Fibroblast of pulmonary artery (primary cell): ENCODE results near the gene AHRR.

Experiments used
- DNase-seq: peaks from one replicate; pipeline ENCODE4 v3.0.0-alpha.2; 2010; ENCODE audit warnings: low read depth
- H3K4me3 ChIP-seq: replicated peaks from 2 replicates; pipeline ENCODE4 v1.5.1; 2011; ENCODE audit warnings: low read depth, mild to moderate bottlenecking, control low read depth, low read length, moderate library complexity
- CTCF ChIP-seq: IDR thresholded peaks from 2 replicates; pipeline ENCODE4 v1.5.1; 2011; ENCODE audit warnings: mild to moderate bottlenecking, control low read depth, low read length, inconsistent platforms; ENCODE audit errors: missing control alignments

Gene AHRR

GRCh38 chr5:478369-478981 lies 157.0 kb downstream of the AHRR start:
- DNase-seq, result no peak
- no peak for TF ChIP-seq CTCF
- no peak overlapping the region for H3K4me3 ChIP-seq

- no peak for DNase-seq
- TF ChIP-seq CTCF, result no peak
- H3K4me3 ChIP-seq, result no peak overlapping the region
These were observed 157.5 kb downstream of the AHRR start for GRCh38 chr5:478982-479535.

- H3K4me3 ChIP-seq, result no peak overlapping the region
- TF ChIP-seq CTCF, result no peak
- no peak for DNase-seq
These were observed 158.2 kb downstream of the AHRR start for GRCh38 chr5:479566-480319.

GRCh38 chr5:481347-481746 lies 159.8 kb downstream of the AHRR start:
- no peak for TF ChIP-seq CTCF
- no peak overlapping the region for H3K4me3 ChIP-seq
- DNase-seq, result no peak

- no peak overlapping the region for H3K4me3 ChIP-seq
- no peak for DNase-seq
- no peak for TF ChIP-seq CTCF
These were observed 160.5 kb downstream of the AHRR start for GRCh38 chr5:482021-482420.

GRCh38 chr5:482506-482905 lies 161.0 kb downstream of the AHRR start:
- TF ChIP-seq CTCF, result no peak
- no peak for DNase-seq
- H3K4me3 ChIP-seq, result no peak overlapping the region

GRCh38 chr5:483011-483410 lies 161.5 kb downstream of the AHRR start:
- DNase-seq, result no peak
- no peak for TF ChIP-seq CTCF

More at GRCh38 chr5:483011-483410, 161.5 kb downstream of the AHRR start:
- no peak overlapping the region for H3K4me3 ChIP-seq
